SU-DHL-6 (cell line): ENCODE data around the gene CSHL1.
"Not testable (repeated sequence)": the region's sequence is repeated elsewhere in the genome, so short reads cannot be mapped to it uniquely, and the experiment has no call there.

Source experiments
- H2AFZ ChIP-seq: fragments of 200-600 bp; sonication (generic); 2 replicates; pipeline ENCODE4 v1.6.1; 2014; ENCODE audit warnings: low read depth, mild to moderate bottlenecking, moderate library complexity, mixed read lengths, antibody characterized with exemption, low read length; ENCODE audit not compliant: severe bottlenecking
- H3F3A ChIP-seq: fragments of 200-600 bp; shearing (Covaris generic); 2 replicates; pipeline ENCODE4 v1.6.0; 2016; ENCODE audit warnings: antibody characterized with exemption, mild to moderate bottlenecking; ENCODE audit not compliant: insufficient read depth
- H3K27ac ChIP-seq: fragments of 200-600 bp; sonication (generic); 2 replicates; pipeline ENCODE4 v1.5.1; 2016; ENCODE audit warnings: low read depth, mild to moderate bottlenecking, low read length, moderate library complexity, mixed read lengths
- H3K27me3 ChIP-seq: fragments of 200-600 bp; sonication (generic), shearing (Covaris generic); 2 replicates; pipeline ENCODE4 v1.6.0; 2014; ENCODE audit warnings: mild to moderate bottlenecking, low read length
- H3K36me3 ChIP-seq: fragments of 200-600 bp; sonication (generic); 2 replicates; pipeline ENCODE4 v1.6.1; 2014; ENCODE audit warnings: mild to moderate bottlenecking, low read length, mixed read lengths
- H3K4me2 ChIP-seq: fragments of 300-600, 200-600 bp; shearing (Covaris generic), sonication (generic); 2 replicates; pipeline ENCODE4 v1.6.0; 2014; ENCODE audit warnings: low read length, low read depth, mild to moderate bottlenecking; ENCODE audit not compliant: poor library complexity, severe bottlenecking
- H3K4me3 ChIP-seq: fragments of 200-600 bp; sonication (generic); 2 replicates; pipeline ENCODE4 v1.5.1; 2014; ENCODE audit warnings: antibody characterized with exemption, low read length, mild to moderate bottlenecking, mixed read lengths; ENCODE audit not compliant: insufficient read depth, poor library complexity, severe bottlenecking
- H3K79me2 ChIP-seq: fragments of 200-600 bp; sonication (generic); 2 replicates; pipeline ENCODE4 v1.6.1; 2014; ENCODE audit warnings: mild to moderate bottlenecking, low read length, moderate library complexity; ENCODE audit not compliant: insufficient read depth
- H3K9ac ChIP-seq: fragments of 200-600 bp; sonication (generic); 2 replicates; pipeline ENCODE4 v1.7.0; 2014; ENCODE audit warnings: mild to moderate bottlenecking, low read length
- H3K9me2 ChIP-seq: fragments of 200-600 bp; sonication (generic); replicated peaks from 2 replicates; pipeline ENCODE4 v1.6.1; 2014; ENCODE audit warnings: low read length; ENCODE audit not compliant: insufficient read depth
- H3K9me3 ChIP-seq: fragments of 200-600 bp; sonication (generic); 2 replicates; pipeline ENCODE4 v1.6.1; 2014; ENCODE audit warnings: low read length, mixed read lengths; ENCODE audit not compliant: insufficient read depth
- H4K20me1 ChIP-seq: fragments of 200-600 bp; sonication (generic); 2 replicates; pipeline ENCODE4 v1.6.1; 2014; ENCODE audit warnings: low read depth, mild to moderate bottlenecking, antibody characterized with exemption, low read length, moderate library complexity, mixed read lengths

CSHL1 gene

GRCh38 chr17:63869491-63870291 lies 41.4 kb downstream of the CSHL1 start:
- not testable (repeated sequence) for H3K36me3 ChIP-seq, H2AFZ ChIP-seq, H3K4me3 ChIP-seq, H3K4me2 ChIP-seq, H3K9me3 ChIP-seq, H3K9me2 ChIP-seq, H3F3A ChIP-seq, H3K9ac ChIP-seq, H3K27me3 ChIP-seq, H3K27ac ChIP-seq, H3K79me2 ChIP-seq, H4K20me1 ChIP-seq

GRCh38 chr17:63866625-63867024 lies 44.4 kb downstream of the CSHL1 start:
- not testable (repeated sequence) for H3K79me2 ChIP-seq, H3K36me3 ChIP-seq, H3K4me2 ChIP-seq, H3K27ac ChIP-seq, H4K20me1 ChIP-seq, H3F3A ChIP-seq, H3K27me3 ChIP-seq, H3K4me3 ChIP-seq, H3K9me3 ChIP-seq, H3K9ac ChIP-seq, H2AFZ ChIP-seq, H3K9me2 ChIP-seq
